Duodenal mucosa (tissue), 2 donors: ENCODE measurements around the gene LPP.

Experiments
- H3K27ac ChIP-seq: one replicate; pipeline ENCODE4 v1.7.0; 2013; ENCODE audit warnings: low read depth, low read length
- H3K27me3 ChIP-seq, 2 donors: one replicate each; pipeline ENCODE4 v1.7.0; 2013; ENCODE audit warnings: low read length in 2 of 2, control low read depth in 1 of 2; ENCODE audit not compliant: insufficient read depth in 2 of 2, control insufficient read depth in 1 of 2
- H3K36me3 ChIP-seq, 2 donors: one replicate each; pipeline ENCODE4 v1.7.0; 2013; ENCODE audit warnings: low read length in 2 of 2, control low read depth in 1 of 2; ENCODE audit not compliant: insufficient read depth in 2 of 2, control insufficient read depth in 1 of 2
- H3K4me1 ChIP-seq, 2 donors: one replicate each; pipeline ENCODE4 v1.7.0; 2013; ENCODE audit warnings: low read length in 2 of 2, control low read depth in 1 of 2; ENCODE audit not compliant: insufficient read depth in 2 of 2, control insufficient read depth in 1 of 2
- H3K4me3 ChIP-seq, 2 donors: one replicate each; pipeline ENCODE4 v1.7.0; 2013; ENCODE audit warnings: low read length in 2 of 2, low read depth in 1 of 2
- H3K9ac ChIP-seq, 2 donors: one replicate each; pipeline ENCODE4 v1.7.0; 2013; ENCODE audit warnings: low read length in 2 of 2, low read depth in 1 of 2
- H3K9me3 ChIP-seq, 2 donors: one replicate each; pipeline ENCODE4 v1.7.0; 2013; ENCODE audit warnings: low read length in 2 of 2, control low read depth in 1 of 2; ENCODE audit not compliant: control insufficient read depth in 1 of 2

Gene LPP

DNA sequence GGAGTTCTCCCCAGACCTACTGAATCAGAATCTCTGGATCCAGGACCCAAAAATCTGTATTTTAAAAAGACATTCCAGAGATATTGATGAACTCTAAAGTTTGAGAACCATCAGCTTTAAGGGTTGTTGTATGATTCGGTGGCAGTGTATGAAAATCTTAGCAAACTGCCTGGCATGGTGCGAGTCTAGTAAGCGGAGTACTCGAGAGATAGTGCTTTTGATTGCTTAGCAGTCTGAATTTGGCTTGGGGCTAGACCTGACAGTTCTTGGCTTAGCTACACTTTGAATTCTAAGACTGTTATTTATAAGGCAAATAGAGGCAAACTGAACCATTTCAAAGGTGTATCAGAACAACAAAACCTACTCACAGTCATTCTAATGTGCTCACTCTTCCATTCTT is 329.0 kb downstream of the LPP start:
- Histone ChIP-seq H3K27ac (no peak overlapping the region), H3K4me3 (no peak overlapping the region), H3K9me3 (no peaks in the 10 kb centered on the region), H3K27me3 (no peaks in the 10 kb centered on the region), H3K36me3 (peaks cover 10 to 13% of the 10 kb centered on the region in 2 donors), H3K9ac (no peak overlapping the region), H3K4me1 (no peaks in the 10 kb centered on the region)

DNA sequence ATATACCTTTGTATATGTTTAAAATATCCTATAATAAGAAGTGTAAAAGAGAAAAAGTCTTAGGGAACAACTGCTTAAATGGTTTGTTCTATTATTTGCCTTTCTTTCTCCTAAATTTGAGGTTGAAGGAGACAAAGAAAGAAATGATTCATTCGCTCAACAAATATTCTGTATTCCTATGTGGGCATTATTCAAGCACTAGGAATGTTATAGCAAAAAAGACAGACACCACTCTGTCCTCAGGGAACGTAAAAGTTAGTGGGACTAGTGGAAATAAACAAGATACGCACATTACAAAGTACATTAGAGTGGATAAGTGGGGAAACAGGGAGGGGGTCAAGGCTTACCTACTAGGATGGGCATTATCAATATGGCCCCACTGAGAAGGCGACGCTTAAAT is 332.2 kb downstream of the LPP start:
- H3K27ac ChIP-seq = no peak overlapping the region
- H3K27me3 ChIP-seq = no peaks in the 10 kb centered on the region
- no peak overlapping the region for H3K9ac ChIP-seq
- H3K36me3 ChIP-seq = peaks cover 13 to 15% of the 10 kb centered on the region in 2 donors
- no peaks in the 10 kb centered on the region for H3K9me3 ChIP-seq
- no peaks in the 10 kb centered on the region for H3K4me1 ChIP-seq
- no peak overlapping the region for H3K4me3 ChIP-seq

DNA sequence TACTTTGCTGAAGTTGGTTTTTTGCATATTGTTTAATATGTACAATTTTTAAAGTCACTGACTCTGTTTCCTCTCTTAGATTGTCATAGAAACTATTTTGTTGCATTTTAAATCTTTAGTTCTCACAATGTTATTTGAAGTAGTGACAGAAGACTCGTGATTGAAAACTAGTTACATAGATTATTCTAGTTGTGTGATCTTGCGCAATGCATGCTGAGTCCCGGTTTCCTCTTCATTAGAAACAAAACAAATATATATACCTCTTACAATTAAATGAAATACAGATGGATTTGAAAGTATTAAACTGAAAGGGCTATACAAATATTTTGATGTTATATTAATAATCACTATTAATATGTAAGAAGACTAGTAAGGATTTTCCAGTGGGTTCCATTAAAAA is 333.0 kb downstream of the LPP start:
- H3K27me3 ChIP-seq = no peaks in the 10 kb centered on the region
- no peak overlapping the region for H3K9ac ChIP-seq
- no peak overlapping the region for H3K27ac ChIP-seq
- peaks cover 0 to 5% of the 10 kb centered on the region in 2 donors for H3K4me1 ChIP-seq
- no peaks in the 10 kb centered on the region for H3K9me3 ChIP-seq
- H3K4me3 ChIP-seq = no peak overlapping the region
- peaks cover 19 to 20% of the 10 kb centered on the region in 2 donors for H3K36me3 ChIP-seq

DNA sequence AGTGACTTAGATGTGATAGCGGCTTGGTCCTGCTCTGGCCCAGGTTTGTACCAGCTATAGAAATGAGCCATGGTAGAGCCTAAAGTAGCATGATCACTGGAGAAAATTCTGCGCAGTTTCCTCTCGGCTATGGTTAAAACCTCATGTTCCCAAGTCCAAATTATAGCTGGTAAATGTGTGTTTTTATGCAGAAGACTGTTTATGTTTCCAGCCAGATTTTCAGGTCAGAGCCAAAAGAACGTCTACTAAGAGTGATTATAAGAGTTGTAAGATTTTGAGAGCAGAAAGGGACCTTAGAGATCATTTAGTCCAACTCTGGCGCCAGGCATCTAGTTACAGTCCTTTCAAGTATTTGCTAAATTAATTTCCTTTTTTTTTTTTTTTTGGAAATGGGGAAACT is 333.7 kb downstream of the LPP start:
- Histone ChIP-seq H3K27me3 (no peaks in the 10 kb centered on the region), H3K4me1 (peaks cover 0 to 5% of the 10 kb centered on the region in 2 donors), H3K27ac (no peak overlapping the region), H3K9ac (no peak overlapping the region), H3K4me3 (no peak overlapping the region), H3K9me3 (no peaks in the 10 kb centered on the region), H3K36me3 (peaks cover 19 to 22% of the 10 kb centered on the region in 2 donors)

DNA sequence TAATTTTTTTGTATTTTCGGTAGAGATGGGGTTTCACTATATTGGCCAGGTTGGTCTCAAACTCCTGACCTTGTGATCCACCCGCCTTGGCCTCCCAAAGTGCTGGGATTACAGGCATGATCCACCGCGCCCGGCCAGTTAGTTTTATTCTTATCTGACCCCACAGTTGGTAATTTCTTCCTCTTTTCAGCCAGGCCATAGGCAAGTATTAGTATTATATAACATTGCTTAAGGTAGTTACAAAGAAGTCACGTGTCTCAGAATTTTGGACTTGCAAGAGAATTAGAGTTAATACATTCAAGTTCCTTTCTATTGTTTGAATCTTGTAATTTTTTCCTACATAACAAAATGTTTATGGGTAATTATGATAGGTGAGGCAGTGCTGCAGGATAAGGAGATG is 334.8 kb downstream of the LPP start:
- Histone ChIP-seq H3K9ac (no peak overlapping the region), H3K36me3 (peaks cover 15 to 22% of the 10 kb centered on the region in 2 donors), H3K9me3 (no peaks in the 10 kb centered on the region), H3K27me3 (no peaks in the 10 kb centered on the region), H3K27ac (no peak overlapping the region), H3K4me3 (no peak overlapping the region), H3K4me1 (peaks cover 0 to 5% of the 10 kb centered on the region in 2 donors)

DNA sequence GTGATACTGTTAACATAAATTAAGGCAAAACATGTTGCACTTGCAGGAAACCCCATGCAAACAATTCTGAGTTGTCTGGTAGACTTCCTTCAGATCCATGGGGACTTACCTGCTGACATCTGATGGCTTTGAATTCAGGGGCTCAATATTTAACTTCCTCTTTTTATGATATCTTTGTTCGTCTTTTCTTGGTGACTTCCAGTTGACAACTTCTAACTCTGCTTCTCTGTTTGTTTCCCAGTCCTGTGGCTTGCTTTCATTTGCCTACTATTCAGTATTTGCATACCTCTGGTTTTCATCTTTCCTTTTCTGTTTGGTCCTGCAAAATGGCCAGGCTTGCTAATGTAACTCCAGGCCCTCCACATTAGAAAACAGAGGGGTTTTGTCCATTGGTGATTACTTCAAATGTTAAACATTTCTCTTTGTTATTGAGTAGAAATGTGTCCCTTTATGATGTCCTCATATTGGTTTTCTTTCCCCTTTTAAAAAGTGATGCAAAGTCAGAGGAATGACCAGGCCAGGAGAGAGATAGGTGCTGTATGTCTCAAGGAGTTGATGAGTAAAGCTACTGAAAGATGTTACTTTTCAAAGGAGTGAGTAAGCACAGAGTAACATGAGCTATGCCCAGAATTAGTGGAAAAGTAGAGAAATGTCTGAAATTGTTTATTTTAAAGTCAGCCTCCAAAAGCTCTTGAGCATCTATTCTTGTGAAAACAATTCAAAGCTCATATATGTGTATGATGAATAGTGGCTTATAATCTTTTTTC is 335.9 kb downstream of the LPP start:
- Histone ChIP-seq H3K27ac (no peak overlapping the region), H3K9me3 (no peaks in the 10 kb centered on the region), H3K36me3 (peaks cover 11 to 18% of the 10 kb centered on the region in 2 donors), H3K27me3 (no peaks in the 10 kb centered on the region), H3K9ac (no peak overlapping the region), H3K4me3 (no peak overlapping the region), H3K4me1 (peaks cover 0 to 5% of the 10 kb centered on the region in 2 donors)

DNA sequence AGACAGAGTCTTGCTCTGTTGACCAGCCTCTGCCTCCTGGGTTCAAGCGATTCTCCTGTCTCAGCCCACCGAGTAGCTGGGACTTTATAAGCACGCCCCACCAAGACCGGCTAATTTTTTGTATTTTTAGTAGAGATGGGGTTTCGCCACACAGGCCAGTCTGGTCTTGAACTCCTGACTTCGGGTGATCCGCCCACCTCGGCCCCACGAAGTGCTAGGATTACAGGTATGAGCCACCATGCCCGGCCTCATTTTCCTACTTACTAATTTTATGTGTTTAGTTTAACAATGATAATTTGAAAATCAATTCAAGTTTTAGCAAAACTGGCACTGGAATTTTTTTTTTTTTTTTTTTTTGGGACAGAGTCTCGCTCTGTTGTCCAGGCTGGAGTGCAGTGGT is 336.5 kb downstream of the LPP start:
- Histone ChIP-seq H3K27ac (no peak overlapping the region), H3K27me3 (no peaks in the 10 kb centered on the region)

DNA sequence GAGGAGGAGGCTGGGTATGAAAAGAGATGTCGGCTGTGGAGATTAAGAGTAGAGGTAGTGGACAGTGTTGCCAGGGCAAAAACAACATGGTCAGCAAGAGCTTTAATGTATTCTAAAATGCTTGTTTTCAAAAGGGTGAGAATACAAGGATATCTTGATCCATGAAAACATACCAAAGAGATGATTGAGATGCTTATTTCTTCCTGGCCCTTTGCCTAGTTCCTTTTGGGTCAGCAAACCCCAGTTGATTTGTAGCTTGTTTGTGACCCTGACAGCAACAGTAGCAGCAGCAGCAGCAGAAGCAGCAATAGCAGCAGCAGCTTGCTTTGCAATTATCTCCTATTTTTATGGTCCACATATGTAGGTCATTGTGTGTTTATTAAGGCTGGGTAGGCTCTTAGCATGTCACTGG is 337.3 kb downstream of the LPP start:
- Histone ChIP-seq H3K4me3 (no peak overlapping the region), H3K4me1 (peaks cover 0 to 5% of the 10 kb centered on the region in 2 donors), H3K9me3 (no peaks in the 10 kb centered on the region), H3K9ac (no peak overlapping the region), H3K27ac (no peak overlapping the region), H3K36me3 (peaks cover 6 to 12% of the 10 kb centered on the region in 2 donors), H3K27me3 (no peaks in the 10 kb centered on the region)

More for the DNA sequence above, 336.5 kb downstream of the LPP start:
- Histone ChIP-seq H3K9ac (no peak overlapping the region), H3K9me3 (no peaks in the 10 kb centered on the region), H3K4me3 (no peak overlapping the region), H3K4me1 (peaks cover 0 to 5% of the 10 kb centered on the region in 2 donors), H3K36me3 (peaks cover 6 to 12% of the 10 kb centered on the region in 2 donors)

DNA sequence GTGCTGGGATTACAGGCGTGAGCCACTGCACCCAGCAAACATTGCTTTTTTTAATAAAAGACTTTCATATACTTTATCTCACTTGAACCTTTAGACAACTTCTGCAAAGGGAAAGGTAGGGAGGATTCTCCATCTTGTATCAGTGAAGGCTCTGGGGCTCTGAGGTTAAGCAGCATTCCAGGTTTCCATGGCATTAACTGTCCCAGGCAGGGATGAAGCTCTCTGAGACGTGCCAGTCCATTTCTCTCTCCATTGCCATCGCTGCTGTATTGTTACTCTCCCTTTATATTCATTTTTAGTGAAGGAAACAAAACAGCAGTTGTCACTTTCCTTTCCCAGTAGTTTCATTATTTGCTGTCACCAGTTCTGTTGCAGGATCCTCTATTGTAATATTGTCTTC is 342.4 kb downstream of the LPP start:
- Histone ChIP-seq H3K36me3 (peaks cover 4 to 5% of the 10 kb centered on the region in 2 donors), H3K4me1 (peaks cover 0 to 3% of the 10 kb centered on the region in 2 donors), H3K4me3 (no peak overlapping the region), H3K27me3 (no peaks in the 10 kb centered on the region), H3K27ac (no peak overlapping the region), H3K9ac (no peak overlapping the region), H3K9me3 (no peaks in the 10 kb centered on the region)

DNA sequence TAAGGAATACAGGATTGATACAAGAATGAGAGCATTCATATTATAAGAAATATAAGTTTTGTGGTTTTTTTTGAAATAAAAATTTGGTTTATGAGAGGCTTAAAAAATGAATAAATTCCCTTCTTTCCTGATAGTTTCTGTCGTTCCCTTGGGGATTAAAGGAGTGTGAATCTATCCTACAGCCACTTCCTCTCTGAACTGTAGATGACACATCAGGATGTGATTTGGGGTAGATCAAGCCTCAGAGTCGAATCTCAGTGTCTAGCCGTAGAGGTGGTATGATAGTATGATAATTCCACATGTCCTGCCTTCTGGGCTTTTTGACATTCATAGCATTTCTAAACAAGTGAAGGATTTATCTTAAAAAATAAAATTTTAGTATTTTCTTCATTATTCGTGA is 343.1 kb downstream of the LPP start:
- no peak overlapping the region for H3K27ac ChIP-seq
- H3K36me3 ChIP-seq = peaks cover 0 to 2% of the 10 kb centered on the region in 2 donors

More for the DNA sequence above, 343.1 kb downstream of the LPP start:
- no peaks in the 10 kb centered on the region for H3K9me3 ChIP-seq
- no peak overlapping the region for H3K4me3 ChIP-seq
- H3K4me1 ChIP-seq = no peaks in the 10 kb centered on the region
- H3K9ac ChIP-seq = no peak overlapping the region
- no peaks in the 10 kb centered on the region for H3K27me3 ChIP-seq
